ENCODE results near the gene VTI1A.

GRCh38 chr10:112851181-112851580 is 404.2 kb downstream of the VTI1A start:
- TF ChIP-seq POLR2A (IDR thresholded peaks at IDR 0.05; ENCODE audit: low read length) (no peak), GATA1 (IDR thresholded peaks at IDR 0.05; ENCODE audit: low read depth, low read length) (no peak)

All from erythroblast (primary cell).